GM21423 (cell line): ENCODE measurements around the gene ZBED1.
"Not testable (repeated sequence)": the region's sequence is repeated elsewhere in the genome, so short reads cannot be mapped to it uniquely, and the experiment has no call there.

Source experiments
- ATAC-seq: cut with Tn5 transposase; IDR thresholded peaks from one replicate; pipeline ENCODE4 v1.9.1; 2021; ENCODE audit warnings: mild to moderate bottlenecking, moderate library complexity; ENCODE audit not compliant: unreplicated experiment

The ZBED1 gene

GRCh38 chrX:2520539-2520938, 19.8 kb upstream of the ZBED1 start:
- no peak for ATAC-seq

- not testable (repeated sequence) for ATAC-seq
These were observed 18.9 kb upstream of the ZBED1 start for GRCh38 chrX:2519638-2520037.

- peak; percentile 1 for ATAC-seq
These were observed 16.3 kb upstream of the ZBED1 start for GRCh38 chrX:2517055-2517454.

GRCh38 chrX:2516623-2517022, 15.8 kb upstream of the ZBED1 start:
- ATAC-seq: peak; percentile 56

DNA sequence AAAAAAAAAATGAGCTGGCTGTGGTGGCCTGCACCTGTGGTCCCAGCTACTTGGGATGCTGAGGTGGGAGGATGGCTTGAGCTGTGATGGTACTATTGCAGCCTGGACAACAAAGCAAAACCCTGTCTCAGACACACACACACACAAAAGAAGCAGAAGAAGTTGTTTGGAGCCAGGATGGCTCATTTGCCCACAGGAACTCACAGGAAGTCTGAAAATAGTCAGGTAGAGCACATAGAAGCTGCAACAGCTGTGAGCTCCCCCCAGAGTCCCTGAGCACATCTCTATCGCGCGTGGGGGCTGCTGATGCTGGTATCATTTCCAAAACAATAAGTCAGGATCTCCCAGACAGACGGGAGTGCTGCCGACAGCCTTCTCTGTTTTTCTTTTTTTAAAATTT, 13.4 kb upstream of the ZBED1 start:
- ATAC-seq: no peak

DNA sequence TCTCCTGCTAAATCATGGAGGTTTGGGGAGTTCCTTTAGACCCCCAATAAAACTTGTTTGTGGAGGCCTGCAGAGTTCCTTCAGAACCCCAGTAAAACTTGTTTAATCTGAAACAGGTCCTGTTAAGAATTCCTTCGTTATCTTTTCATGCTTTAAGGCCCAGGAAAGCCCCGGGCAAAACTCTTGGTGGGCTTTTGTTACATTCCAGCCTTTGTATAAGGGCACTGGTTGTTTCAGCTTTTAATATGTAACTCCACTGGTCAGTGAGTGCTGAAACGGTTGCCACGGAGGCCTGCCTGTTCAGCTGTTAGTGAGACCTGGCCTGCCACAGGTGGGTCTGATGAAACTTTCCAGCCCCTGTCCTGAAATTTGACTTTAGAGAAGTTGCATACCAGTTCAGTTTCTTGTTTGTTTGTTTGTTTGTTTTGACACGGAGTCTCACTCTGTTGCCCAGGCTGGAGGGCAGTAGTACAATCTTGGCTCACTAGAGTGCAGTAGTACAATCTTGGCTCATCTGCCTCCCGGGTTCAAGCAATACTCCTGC, 12.4 kb upstream of the ZBED1 start:
- ATAC-seq: no peak

DNA sequence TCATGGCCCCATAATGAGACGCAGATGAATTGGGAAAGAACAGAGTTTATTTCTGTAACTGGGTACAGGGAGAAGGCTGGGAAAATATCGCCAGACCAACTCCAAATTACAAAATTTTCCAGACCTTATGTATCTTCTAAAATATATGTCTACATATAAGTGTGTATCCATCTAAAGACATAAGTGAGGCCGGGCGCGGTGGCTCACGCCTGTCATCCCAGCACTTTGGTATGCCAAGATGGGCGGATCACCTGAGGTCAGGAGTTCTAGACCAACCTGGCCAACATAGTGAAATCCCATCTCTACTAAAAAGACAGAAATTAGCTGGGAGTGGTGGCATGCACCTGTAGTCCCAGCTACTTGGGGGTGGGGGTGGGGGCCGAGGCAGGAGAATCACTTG, 11.7 kb upstream of the ZBED1 start:
- ATAC-seq: no peak

- ATAC-seq: no peak
These were observed 10.6 kb upstream of the ZBED1 start for GRCh38 chrX:2511326-2511725.

- ATAC-seq: no peak
These were observed 8.0 kb upstream of the ZBED1 start for GRCh38 chrX:2508648-2509335.

GRCh38 chrX:2507904-2508627, 7.3 kb upstream of the ZBED1 start:
- ATAC-seq: no peak

DNA sequence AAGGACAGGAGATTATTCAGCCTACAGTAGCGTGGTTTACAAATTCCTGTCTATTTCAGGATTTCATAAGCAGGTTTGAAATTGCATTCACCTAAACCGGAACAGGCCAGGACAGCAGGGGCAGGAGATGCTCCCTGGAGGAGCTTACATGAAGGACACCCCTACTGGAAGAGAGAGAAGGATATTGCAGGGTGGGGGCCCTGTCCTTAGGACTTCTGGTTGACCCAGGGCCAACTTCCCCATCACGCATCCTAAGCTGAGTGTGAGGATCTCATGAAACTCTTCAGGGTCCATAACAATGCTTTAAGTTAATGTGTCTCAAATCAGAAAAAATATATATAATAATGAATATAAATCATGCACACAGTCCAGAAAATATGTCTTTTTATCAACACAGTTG, 6.4 kb upstream of the ZBED1 start:
- ATAC-seq: no peak

GRCh38 chrX:2505341-2505740, 4.6 kb upstream of the ZBED1 start:
- ATAC-seq: not testable (repeated sequence)

- ATAC-seq: no peak
These were observed 4.0 kb upstream of the ZBED1 start for GRCh38 chrX:2504706-2505332.

DNA sequence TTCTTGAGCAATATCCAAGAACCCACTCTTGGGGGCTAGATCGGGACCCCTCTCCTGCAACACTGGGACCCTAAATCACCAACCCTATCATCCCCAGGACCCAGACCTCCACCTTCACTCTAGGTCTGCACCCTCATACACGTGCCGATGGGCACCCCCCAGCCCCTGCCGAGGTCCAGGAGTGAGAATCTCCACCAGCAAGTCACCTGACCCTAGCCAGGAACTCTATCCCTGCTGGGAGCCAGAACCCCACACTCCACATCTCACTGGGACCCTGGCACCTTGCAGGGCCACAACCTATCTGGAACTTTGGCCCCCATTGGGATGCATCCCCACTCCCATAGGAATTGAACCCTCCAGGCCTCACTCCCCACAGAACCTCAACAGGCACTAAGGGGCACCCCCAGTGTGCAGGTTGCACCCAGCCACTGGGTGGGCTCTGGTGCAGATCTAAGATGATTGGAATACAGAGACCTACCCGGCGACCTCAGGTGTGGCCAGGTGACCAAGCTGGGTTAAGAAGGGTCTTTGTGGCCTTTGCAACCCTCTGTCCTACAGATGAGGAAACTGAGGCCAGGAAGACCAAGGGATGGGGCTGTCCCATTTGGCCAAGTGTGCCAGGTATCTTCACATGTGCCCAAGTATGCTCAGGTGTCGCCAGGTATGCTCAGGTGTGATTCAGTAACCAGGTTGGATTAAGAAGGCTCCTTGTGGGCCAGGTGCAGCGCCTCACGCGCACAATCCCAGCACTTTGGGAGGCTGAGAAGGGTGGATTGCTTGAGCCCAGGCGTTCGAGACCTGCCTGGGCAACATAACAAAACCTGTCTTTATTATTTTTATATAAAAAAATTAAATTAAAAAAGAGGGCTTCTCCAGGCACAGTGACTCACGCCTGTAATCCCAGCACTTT, 3.1 kb upstream of the ZBED1 start:
- no peak for ATAC-seq

DNA sequence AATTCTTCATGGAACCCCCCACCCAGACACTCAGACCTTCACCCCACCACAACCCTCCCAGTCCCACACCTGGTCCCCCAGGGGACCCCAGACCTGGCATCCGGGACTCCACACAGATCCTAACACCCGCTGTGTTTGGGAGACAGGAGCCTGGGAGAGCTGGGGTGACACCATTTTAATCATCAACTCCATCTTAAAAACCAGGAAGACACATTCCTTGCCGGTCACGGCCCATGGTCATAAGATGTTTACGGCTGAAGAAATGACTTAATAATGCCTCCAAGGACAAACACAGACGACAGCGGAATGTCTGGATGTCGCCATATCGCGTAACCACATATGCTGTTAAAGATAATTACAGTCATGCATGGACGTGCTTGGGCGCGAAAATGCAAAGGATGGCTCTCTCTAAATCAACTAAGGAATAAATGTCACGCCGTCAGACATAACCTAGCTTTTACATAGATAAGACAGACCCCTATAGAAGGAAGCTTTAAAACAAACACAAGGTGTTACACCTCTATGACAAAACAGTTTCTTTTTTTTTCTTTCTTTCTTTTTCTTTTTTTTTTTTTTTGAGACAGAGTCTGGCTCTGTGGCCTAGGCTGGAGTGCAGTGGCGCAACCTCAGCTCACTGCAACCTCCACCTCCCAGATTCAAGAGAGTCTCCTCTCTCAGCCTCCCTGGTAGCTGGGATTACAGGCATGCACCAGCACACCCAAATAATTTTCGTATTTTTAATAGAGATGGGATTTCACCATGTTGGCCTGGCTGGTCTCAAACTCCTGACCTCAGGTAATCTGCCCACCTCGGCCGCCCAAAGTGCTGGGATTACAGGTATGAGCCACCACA, 2.1 kb upstream of the ZBED1 start:
- no peak for ATAC-seq

DNA sequence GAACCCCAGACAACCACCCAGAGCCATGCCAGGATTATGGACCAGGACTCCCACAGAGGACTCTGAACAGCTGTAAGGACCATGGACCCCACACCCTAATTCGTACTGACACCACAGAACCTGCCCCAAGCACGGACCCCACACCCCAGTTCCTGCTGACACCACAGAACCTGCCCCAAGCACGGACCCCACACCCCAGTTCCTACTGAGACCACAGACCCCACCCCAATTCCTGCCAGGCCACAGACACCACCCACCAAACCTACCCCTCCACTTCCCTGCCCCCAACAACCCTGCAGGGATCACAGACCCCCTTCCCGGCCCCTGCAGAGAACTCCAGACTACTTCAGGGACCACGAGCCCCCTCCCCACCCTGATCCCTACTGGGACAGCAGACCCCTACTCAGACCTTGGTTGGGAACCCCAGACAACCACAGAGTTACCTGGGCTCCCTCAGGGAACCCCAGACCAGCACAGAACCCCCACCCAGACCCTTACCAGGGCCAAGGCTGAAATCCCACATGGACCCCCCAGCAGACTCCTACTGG, 1.4 kb upstream of the ZBED1 start:
- no peak for ATAC-seq

GRCh38 chrX:2501559-2502102, 855 bp upstream of the ZBED1 start:
- ATAC-seq: no peak

- ATAC-seq: peak; percentile 60
These were observed 529 bp downstream of the ZBED1 start for GRCh38 chrX:2500091-2500802.

GRCh38 chrX:2499507-2499906, 1.3 kb downstream of the ZBED1 start:
- ATAC-seq: no peak
